Naive thymus-derived CD4-positive, alpha-beta T cell (primary cell): Measurements from ENCODE around the gene AGAP2. TPM values are rescaled to one million over a fixed set of nuclear protein-coding genes. Genes with fewer than 3 reads are reported as not detected.

ENCODE experiments used
- ATAC-seq: fragments of 150-1000 bp; cut with Tn5 transposase; 2 replicates; pipeline ENCODE4 v1.10.0; 2021; ENCODE audit warnings: mild to moderate bottlenecking, moderate library complexity
- CTCF ChIA-PET: fragments of 350-600 bp; sonication (Branson Sonifier 250); formaldehyde crosslinking; loops from one replicate; lab custom pipeline; 2021; ENCODE audit warnings: antibody characterized with exemption; lab: Charles Lee
- POLR2A ChIA-PET: fragments of 350-600 bp; sonication (Branson Sonifier 250); formaldehyde crosslinking; loops from one replicate; lab custom pipeline; 2021; ENCODE audit warnings: antibody characterized with exemption, inconsistent platforms; lab: Charles Lee
- DNase-seq, 9 donors: peaks; one replicate each; pipeline versions ENCODE4 v3.0.0 to v3.0.0-alpha.2; 2020 to 2022; ENCODE audit warnings: mixed read lengths in 1 of 9
- H3K27ac ChIP-seq: one replicate; pipeline ENCODE4 v1.7.0; 2013; ENCODE audit warnings: mild to moderate bottlenecking, low read depth, low read length, moderate library complexity
- H3K27me3 ChIP-seq, 2 donors: one replicate each; pipeline ENCODE4 v1.7.0; 2013; ENCODE audit warnings: low read length in 2 of 2, mild to moderate bottlenecking in 2 of 2, moderate library complexity in 2 of 2; ENCODE audit not compliant: control insufficient read depth in 2 of 2, insufficient read depth in 2 of 2
- H3K36me3 ChIP-seq, 3 experiments: 1 replicate in 2 of 3; 2 replicates in 1 of 3; pipeline ENCODE4 v1.7.0; 2013; ENCODE audit warnings: low read length in 3 of 3, mild to moderate bottlenecking in 3 of 3, moderate library complexity in 1 of 3; ENCODE audit not compliant: insufficient read depth in 3 of 3, control insufficient read depth in 2 of 3
- H3K4me1 ChIP-seq, 2 donors: one replicate each; pipeline ENCODE4 v1.7.0; 2013; ENCODE audit warnings: low read length in 2 of 2, mild to moderate bottlenecking in 2 of 2, moderate library complexity in 1 of 2; ENCODE audit not compliant: control insufficient read depth in 2 of 2, insufficient read depth in 2 of 2
- H3K4me3 ChIP-seq: 2 replicates; pipeline ENCODE4 v1.7.0; 2013; ENCODE audit warnings: mild to moderate bottlenecking, low read length
- H3K9me3 ChIP-seq, 3 experiments: 1 replicate in 2 of 3; 2 replicates in 1 of 3; pipeline ENCODE4 v1.7.0; 2013; ENCODE audit warnings: low read length in 3 of 3; ENCODE audit not compliant: control insufficient read depth in 2 of 3
- H3K27ac Mint-ChIP-seq, 9 donors: one replicate each; pipeline ENCODE4 v1.8.0; 2020 to 2022; ENCODE audit warnings: mixed read lengths in 9 of 9, mild to moderate bottlenecking in 8 of 9, moderate library complexity in 5 of 9, inconsistent platforms in 2 of 9
- H3K27me3 Mint-ChIP-seq, 5 donors: one replicate each; pipeline ENCODE4 v1.8.0; 2021 to 2022; ENCODE audit warnings: mixed read lengths in 5 of 5, mild to moderate bottlenecking in 1 of 5
- H3K36me3 Mint-ChIP-seq, 5 donors: one replicate each; pipeline ENCODE4 v1.8.0; 2020 to 2022; ENCODE audit warnings: mixed read lengths in 5 of 5, mild to moderate bottlenecking in 3 of 5, inconsistent platforms in 1 of 5
- H3K4me1 Mint-ChIP-seq, 7 donors: one replicate each; pipeline ENCODE4 v1.8.0; 2020 to 2022; ENCODE audit warnings: mixed read lengths in 7 of 7, mild to moderate bottlenecking in 3 of 7, inconsistent platforms in 1 of 7
- H3K4me3 Mint-ChIP-seq, 10 donors: one replicate each; pipeline ENCODE4 v1.8.0; 2020 to 2022; ENCODE audit warnings: mild to moderate bottlenecking in 10 of 10, mixed read lengths in 10 of 10, moderate library complexity in 6 of 10, inconsistent platforms in 2 of 10
- H3K9me3 Mint-ChIP-seq, 11 donors: one replicate each; pipeline ENCODE4 v1.8.0; 2020 to 2022; ENCODE audit warnings: mixed read lengths in 11 of 11, mild to moderate bottlenecking in 4 of 11, inconsistent platforms in 1 of 11, moderate library complexity in 1 of 11
- intact Hi-C, 2 donors: fragments of 100-400 bp; cut with micrococcal nuclease; formaldehyde crosslinking; loops; one replicate each; pipeline ENCODE4 v1.15.1; 2023
- polyA plus RNA-seq, 2 donors: library from polyadenylated mRNA; unstranded; fragments of 300-500 nt; fragmentation: Illumina TruSeq; gene quantifications; one replicate each; pipeline ENCODE4 v1.2.3, GENCODE V29; 2021
- total RNA-seq, 6 experiments: library from RNA in 5 of 6; stranded (reverse) in 5 of 6; gene quantifications; 1 replicate in 5 of 6; 2 replicates in 1 of 6; pipeline ENCODE4 v1.2.3 and lab custom pipeline; 2021 to 2026

Gene AGAP2
- total and polyA plus RNA-seq, 7 experiments from 2014 or later = 3.0 to 66.7 (median 41.3) TPM

- intact Hi-C loops = no loop called here
- POLR2A ChIA-PET = interaction anchor here (0.6 kb wide), 1 partner anchor 136 kb away, joined by 3 read pairs; no protein-coding TSS in a partner anchor
- peaks cover 29 to 54% (median 44%) of the 10 kb centered on the region in 7 donors for H3K4me1 Mint-ChIP-seq
- H3K9me3 Mint-ChIP-seq = peaks cover 0 to 2% (median 0%) of the 10 kb centered on the region in 11 donors
- H3K27me3 Mint-ChIP-seq = peaks cover 9 to 27% (median 17%) of the 10 kb centered on the region in 5 donors
- Histone ChIP-seq H3K27ac (no peak overlapping the region), H3K27me3 (peaks cover 0 to 12% of the 10 kb centered on the region in 2 donors), H3K4me3 (no peak overlapping the region), H3K9me3 (no peaks in the 10 kb centered on the region), H3K36me3 (peaks cover 0 to 18% (median 0%) of the 10 kb centered on the region in 3 experiments), H3K4me1 (peaks cover 15 to 32% of the 10 kb centered on the region in 2 donors)
- no peak for DNase-seq
- H3K4me3 Mint-ChIP-seq = peak overlapping the region in 1 of 10 donors; percentile 30
- H3K36me3 Mint-ChIP-seq = peaks cover 4 to 9% (median 6%) of the 10 kb centered on the region in 5 donors
- CTCF ChIA-PET = interaction anchor here (0.9 to 1.6 kb wide), 2 partner anchors 19 to 143 kb away, joined by 4 to 5 read pairs; no protein-coding TSS in a partner anchor
- ATAC-seq = no peak
- H3K27ac Mint-ChIP-seq = no peak overlapping the region
Measured at GRCh38 chr12:57762463-57762862, 23.9 kb upstream of the AGAP2 start.

- DNase-seq (no peak), ATAC-seq (no peak)
- H3K4me3 Mint-ChIP-seq = no peak overlapping the region
- ChIA-PET CTCF (interaction anchor here (1.5 to 2.4 kb wide), 3 partner anchors 20 to 147 kb away, joined by 3 to 11 read pairs (median 5); no protein-coding TSS in a partner anchor), POLR2A (interaction anchor here (0.7 to 2.4 kb wide), 3 partner anchors 9 to 58 kb away, joined by 3 to 12 read pairs (median 3); partner anchors contain the start of genes CDK4 and TSPAN31)
- H3K9me3 Mint-ChIP-seq = peaks cover 0 to 2% (median 0%) of the 10 kb centered on the region in 11 donors
- Histone ChIP-seq H3K36me3 (peaks cover 0 to 18% (median 0%) of the 10 kb centered on the region in 3 experiments), H3K9me3 (no peaks in the 10 kb centered on the region), H3K27me3 (peaks cover 0 to 11% of the 10 kb centered on the region in 2 donors), H3K4me3 (no peak overlapping the region), H3K4me1 (peaks cover 22 to 32% of the 10 kb centered on the region in 2 donors), H3K27ac (no peak overlapping the region)
- peaks cover 4 to 14% (median 6%) of the 10 kb centered on the region in 5 donors for H3K36me3 Mint-ChIP-seq
- H3K27me3 Mint-ChIP-seq = peaks cover 9 to 23% (median 14%) of the 10 kb centered on the region in 5 donors
- H3K4me1 Mint-ChIP-seq = peaks cover 33 to 57% (median 46%) of the 10 kb centered on the region in 7 donors
- intact Hi-C loops = no loop called here
- H3K27ac Mint-ChIP-seq = peak overlapping the region in 1 of 9 donors; percentile 24
Measured at GRCh38 chr12:57761391-57761998, 23.0 kb upstream of the AGAP2 start.

- Mint-ChIP-seq H3K27me3 (peaks cover 6 to 19% (median 9%) of the 10 kb centered on the region in 5 donors), H3K27ac (no peak overlapping the region), H3K9me3 (peaks cover 0 to 2% (median 0%) of the 10 kb centered on the region in 11 donors), H3K4me1 (peaks cover 33 to 54% (median 45%) of the 10 kb centered on the region in 7 donors), H3K4me3 (no peak overlapping the region), H3K36me3 (peaks cover 4 to 16% (median 6%) of the 10 kb centered on the region in 5 donors)
- no peak overlapping the region for H3K27ac ChIP-seq
- ChIA-PET CTCF (interaction anchor here (0.9 to 2.4 kb wide), 4 partner anchors 21 to 148 kb away, joined by 3 to 11 read pairs (median 7); no protein-coding TSS in a partner anchor), POLR2A (interaction anchor here (1.0 to 2.4 kb wide), 3 partner anchors 8 to 21 kb away, joined by 3 to 12 read pairs (median 8); partner anchors contain the start of genes CDK4, TSFM and TSPAN31)
- H3K36me3 ChIP-seq = peaks cover 0 to 18% (median 0%) of the 10 kb centered on the region in 3 experiments
- DNase-seq = no peak
- H3K9me3 ChIP-seq = no peaks in the 10 kb centered on the region
- no peak overlapping the region for H3K4me3 ChIP-seq
- intact Hi-C loops = no loop called here
- peaks cover 0 to 7% of the 10 kb centered on the region in 2 donors for H3K27me3 ChIP-seq
- H3K4me1 ChIP-seq = peaks cover 22 to 28% of the 10 kb centered on the region in 2 donors
- ATAC-seq = no peak
Measured at GRCh38 chr12:57760347-57760982, 21.9 kb upstream of the AGAP2 start.

GRCh38 chr12:57759360-57759980, 20.9 kb upstream of the AGAP2 start:
- H3K27ac Mint-ChIP-seq = peak overlapping the region in 4 of 9 donors; percentile 16 to 64 (median 28)
- ATAC-seq (peak; percentile 28), DNase-seq (peak in 5 of 9 donors; percentile 47 to 57 (median 51))
- ChIA-PET CTCF (interaction anchor here (0.6 to 2.4 kb wide), 13 partner anchors 9 to 145 kb away, joined by 3 to 11 read pairs (median 3); partner anchors contain the start of gene TSFM), POLR2A (interaction anchor here (0.7 to 2.4 kb wide), 6 partner anchors 9 to 22 kb away, joined by 3 to 12 read pairs (median 4); partner anchors contain the start of genes TSFM and TSPAN31)
- peak overlapping the region in 1 of 10 donors; percentile 64 for H3K4me3 Mint-ChIP-seq
- intact Hi-C loops = loop anchor here (5.0 to 10.0 kb wide), 3 partner anchors 73 to 1935 kb away; partner anchors contain the start of genes DNAJC14 (in 1 of the 2) and PRIM1 (in 1 of the 2)
- Histone ChIP-seq H3K27me3 (peaks cover 0 to 3% of the 10 kb centered on the region in 2 donors), H3K4me1 (peaks cover 16 to 24% of the 10 kb centered on the region in 2 donors), H3K36me3 (peaks cover 0 to 18% (median 0%) of the 10 kb centered on the region in 3 experiments), H3K4me3 (no peak overlapping the region), H3K9me3 (no peaks in the 10 kb centered on the region), H3K27ac (no peak overlapping the region)
- peaks cover 31 to 49% (median 42%) of the 10 kb centered on the region in 7 donors for H3K4me1 Mint-ChIP-seq
- H3K9me3 Mint-ChIP-seq = peaks cover 0 to 2% (median 0%) of the 10 kb centered on the region in 11 donors
- H3K27me3 Mint-ChIP-seq = peaks cover 2 to 16% (median 9%) of the 10 kb centered on the region in 5 donors
- peaks cover 4 to 16% (median 6%) of the 10 kb centered on the region in 5 donors for H3K36me3 Mint-ChIP-seq

DNA sequence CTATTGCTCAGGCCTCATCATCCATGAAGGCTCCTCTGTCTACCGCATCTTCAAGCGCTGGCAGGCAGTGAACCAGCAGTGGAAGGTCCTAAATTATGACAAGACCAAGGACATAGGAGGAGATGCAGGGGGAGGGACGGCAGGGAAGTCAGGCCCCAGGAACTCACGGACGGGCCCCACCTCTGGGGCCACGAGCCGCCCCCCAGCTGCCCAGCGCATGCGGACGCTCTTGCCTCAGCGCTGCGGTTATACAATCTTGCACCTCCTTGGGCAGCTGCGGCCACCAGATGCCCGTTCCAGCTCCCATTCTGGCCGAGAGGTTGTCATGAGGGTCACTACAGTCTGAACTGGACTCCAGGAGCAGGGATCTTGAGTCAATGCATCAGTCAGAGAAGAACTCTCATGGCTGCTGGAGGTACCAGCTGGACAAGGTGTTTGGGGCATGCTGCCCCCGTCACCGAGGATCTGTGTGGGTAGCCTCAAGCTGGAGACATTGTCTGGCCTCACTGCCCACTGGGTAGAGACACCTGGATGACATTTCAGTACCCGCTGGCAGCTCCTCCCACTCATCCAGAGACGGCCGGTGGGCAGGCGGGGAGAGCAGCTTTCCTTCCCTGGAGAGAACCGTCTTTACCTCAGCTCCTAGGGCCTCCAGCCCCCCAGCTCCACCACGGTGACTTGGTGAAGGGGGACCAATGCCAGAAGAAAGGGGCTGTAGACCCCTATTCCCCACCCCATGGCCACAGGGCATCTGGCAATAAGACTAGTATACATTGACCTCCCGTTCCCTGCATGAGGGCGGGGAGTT, 20.2 kb upstream of the AGAP2 start:
- Histone ChIP-seq H3K4me3 (no peak overlapping the region), H3K36me3 (peaks cover 0 to 18% (median 0%) of the 10 kb centered on the region in 3 experiments), H3K9me3 (no peaks in the 10 kb centered on the region), H3K27me3 (no peaks in the 10 kb centered on the region), H3K27ac (no peak overlapping the region), H3K4me1 (peaks cover 20 to 28% of the 10 kb centered on the region in 2 donors)
- Mint-ChIP-seq H3K4me1 (peaks cover 35 to 54% (median 43%) of the 10 kb centered on the region in 7 donors), H3K4me3 (peak overlapping the region in 3 of 10 donors; percentile 14 to 60 (median 43)), H3K36me3 (peaks cover 4 to 16% (median 6%) of the 10 kb centered on the region in 5 donors), H3K27ac (peak overlapping the region in 6 of 9 donors; percentile 6 to 76 (median 17)), H3K27me3 (peaks cover 0 to 9% (median 3%) of the 10 kb centered on the region in 5 donors), H3K9me3 (peaks cover 0 to 2% (median 0%) of the 10 kb centered on the region in 11 donors)
- ATAC-seq (no peak), DNase-seq (no peak)
- intact Hi-C loops = loop anchor here (5.0 to 10.0 kb wide), 3 partner anchors 74 to 1934 kb away; partner anchors contain the start of genes DNAJC14 (in 1 of the 2) and PRIM1 (in 1 of the 2)
- CTCF ChIA-PET = interaction anchor here (0.6 to 2.4 kb wide), 9 partner anchors 10 to 153 kb away, joined by 3 to 11 read pairs (median 4); partner anchors contain the start of gene TSFM
- POLR2A ChIA-PET = interaction anchor here (0.7 to 2.4 kb wide), 6 partner anchors 8 to 23 kb away, joined by 3 to 12 read pairs (median 4); partner anchors contain the start of genes TSFM and TSPAN31
